Measurements from ENCODE around the gene EML4. TPM values are rescaled to one million over a fixed set of nuclear protein-coding genes. Genes with fewer than 3 reads are reported as not detected.
"Not testable (repeated sequence)": the region's sequence is repeated elsewhere in the genome, so short reads cannot be mapped to it uniquely, and the experiment has no call there.

The EML4 gene
- total RNA-seq, 2 donors from 2014 or later: 32.8 to 59.9 TPM

- TF ChIP-seq CTCF (IDR thresholded peaks at IDR 0.05): no peak
- no peak for ATAC-seq (ENCODE audit: insufficient number of reproducible peaks, low FRiP score, low read depth)
- peaks cover 12 to 16% of the 10 kb centered on the region in 2 donors for H3K4me1 ChIP-seq (ENCODE audit: control insufficient read depth in 1 of 2, low read depth in 2 of 2)
- H3K9me3 ChIP-seq: no peaks in the 10 kb centered on the region
- H3K4me3 ChIP-seq: no peak overlapping the region
- no peak for DNase-seq (ENCODE audit: low spot score)
- H3K27ac ChIP-seq: no peak overlapping the region
- H3K36me3 ChIP-seq: peaks cover 25% of the 10 kb centered on the region
- no peaks in the 10 kb centered on the region for H3K27me3 ChIP-seq (replicated peaks; ENCODE audit: insufficient read depth)
These were observed 165.1 kb downstream of the EML4 start for GRCh38 chr2:42334220-42334619.

- Histone ChIP-seq H3K36me3 (peaks cover 23% of the 10 kb centered on the region), H3K4me1 (ENCODE audit: control insufficient read depth in 1 of 2, low read depth in 2 of 2) (peaks cover 10 to 13% of the 10 kb centered on the region in 2 donors)
- not testable (repeated sequence) for H3K4me3 ChIP-seq; H3K27me3 ChIP-seq (replicated peaks; ENCODE audit: insufficient read depth); ATAC-seq (ENCODE audit: insufficient number of reproducible peaks, low FRiP score, low read depth); DNase-seq (ENCODE audit: low spot score); H3K27ac ChIP-seq; H3K9me3 ChIP-seq
These were observed 165.7 kb downstream of the EML4 start for GRCh38 chr2:42334865-42335264.

GRCh38 chr2:42335514-42336104 lies 166.5 kb downstream of the EML4 start:
- peaks cover 4 to 7% of the 10 kb centered on the region in 2 donors for H3K4me1 ChIP-seq (ENCODE audit: control insufficient read depth in 1 of 2, low read depth in 2 of 2)
- peaks cover 20% of the 10 kb centered on the region for H3K36me3 ChIP-seq
- H3K27ac ChIP-seq: no peak overlapping the region
- H3K4me3 ChIP-seq: no peak overlapping the region
- no peak for DNase-seq (ENCODE audit: low spot score)
- TF ChIP-seq CTCF (IDR thresholded peaks at IDR 0.05): no peak
- H3K9me3 ChIP-seq: no peaks in the 10 kb centered on the region
- ATAC-seq (ENCODE audit: insufficient number of reproducible peaks, low FRiP score, low read depth): no peak
- H3K27me3 ChIP-seq (replicated peaks; ENCODE audit: insufficient read depth): no peaks in the 10 kb centered on the region

GRCh38 chr2:42336361-42336965 lies 167.3 kb downstream of the EML4 start:
- TF ChIP-seq CTCF (IDR thresholded peaks at IDR 0.05): no peak
- Histone ChIP-seq H3K4me1 (ENCODE audit: control insufficient read depth in 1 of 2, low read depth in 2 of 2) (no peaks in the 10 kb centered on the region), H3K36me3 (peaks cover 20% of the 10 kb centered on the region), H3K4me3 (no peak overlapping the region), H3K27ac (no peak overlapping the region), H3K9me3 (no peaks in the 10 kb centered on the region), H3K27me3 (replicated peaks; ENCODE audit: insufficient read depth) (no peaks in the 10 kb centered on the region)
- DNase-seq (ENCODE audit: low spot score) (no peak), ATAC-seq (ENCODE audit: insufficient number of reproducible peaks, low FRiP score, low read depth) (no peak)

GRCh38 chr2:42337356-42337820 lies 168.2 kb downstream of the EML4 start:
- peaks cover 4 to 8% of the 10 kb centered on the region in 2 donors for H3K4me1 ChIP-seq (ENCODE audit: control insufficient read depth in 1 of 2, low read depth in 2 of 2)
- H3K36me3 ChIP-seq: peaks cover 20% of the 10 kb centered on the region
- no peak for TF ChIP-seq CTCF (IDR thresholded peaks at IDR 0.05)
- DNase-seq (ENCODE audit: low spot score): no peak
- no peaks in the 10 kb centered on the region for H3K9me3 ChIP-seq
- H3K27ac ChIP-seq: no peak overlapping the region
- no peak overlapping the region for H3K4me3 ChIP-seq
- ATAC-seq (ENCODE audit: insufficient number of reproducible peaks, low FRiP score, low read depth): no peak
- H3K27me3 ChIP-seq (replicated peaks; ENCODE audit: insufficient read depth): no peaks in the 10 kb centered on the region
